ENCODE results near the gene CENPP.

CENPP gene

GRCh38 chr9:92463387-92463786 is 137.6 kb downstream of the CENPP start:
- no peak for DNase-seq (ENCODE audit: low read depth)
- H3K4me3 ChIP-seq (ENCODE audit: low read depth, low read length): no peak overlapping the region

GRCh38 chr9:92463984-92464383 is 138.2 kb downstream of the CENPP start:
- no peak overlapping the region for H3K4me3 ChIP-seq (ENCODE audit: low read depth, low read length)
- peak; percentile 74 for DNase-seq (ENCODE audit: low read depth)

- no peak for DNase-seq (ENCODE audit: low read depth)
- H3K4me3 ChIP-seq (ENCODE audit: low read depth, low read length): no peak overlapping the region
Observed at GRCh38 chr9:92467041-92467440, 141.3 kb downstream of the CENPP start.

GRCh38 chr9:92467511-92467910 is 141.8 kb downstream of the CENPP start:
- no peak for DNase-seq (ENCODE audit: low read depth)
- no peak overlapping the region for H3K4me3 ChIP-seq (ENCODE audit: low read depth, low read length)

- DNase-seq (ENCODE audit: low read depth): no peak
- no peak overlapping the region for H3K4me3 ChIP-seq (ENCODE audit: low read depth, low read length)
Observed at GRCh38 chr9:92468206-92468605, 142.5 kb downstream of the CENPP start.

- no peak for DNase-seq (ENCODE audit: low read depth)
- H3K4me3 ChIP-seq (ENCODE audit: low read depth, low read length): no peak overlapping the region
Observed at GRCh38 chr9:92474587-92474986, 148.8 kb downstream of the CENPP start.

GRCh38 chr9:92476962-92477361 is 151.2 kb downstream of the CENPP start:
- no peak for DNase-seq (ENCODE audit: low read depth)
- no peak overlapping the region for H3K4me3 ChIP-seq (ENCODE audit: low read depth, low read length)

GRCh38 chr9:92478783-92479182 is 153.0 kb downstream of the CENPP start:
- H3K4me3 ChIP-seq (ENCODE audit: low read depth, low read length): no peak overlapping the region
- DNase-seq (ENCODE audit: low read depth): no peak

- no peak for DNase-seq (ENCODE audit: low read depth)
- no peak overlapping the region for H3K4me3 ChIP-seq (ENCODE audit: low read depth, low read length)
Observed at GRCh38 chr9:92479346-92479745, 153.6 kb downstream of the CENPP start.

GRCh38 chr9:92480291-92480771 is 154.6 kb downstream of the CENPP start:
- no peak overlapping the region for H3K4me3 ChIP-seq (ENCODE audit: low read depth, low read length)
- no peak for DNase-seq (ENCODE audit: low read depth)

GRCh38 chr9:92480986-92481633 is 155.4 kb downstream of the CENPP start:
- H3K4me3 ChIP-seq (ENCODE audit: low read depth, low read length): no peak overlapping the region
- no peak for DNase-seq (ENCODE audit: low read depth)

- H3K4me3 ChIP-seq (ENCODE audit: low read depth, low read length): no peak within 1 kb of the TSS
- DNase-seq (ENCODE audit: low read depth): no peak
Observed at GRCh38 chr9:92482329-92482728, 156.6 kb downstream of the CENPP start, which contains the start of gene ASPN. TSS of gene ASPN (minus strand) at chr9:92482506.

GRCh38 chr9:92482805-92483204 is 157.1 kb downstream of the CENPP start:
- no peak overlapping the region for H3K4me3 ChIP-seq (ENCODE audit: low read depth, low read length)
- DNase-seq (ENCODE audit: low read depth): no peak

- H3K4me3 ChIP-seq (ENCODE audit: low read depth, low read length): no peak overlapping the region
- no peak for DNase-seq (ENCODE audit: low read depth)
Observed at GRCh38 chr9:92483627-92484545, 158.1 kb downstream of the CENPP start.

GRCh38 chr9:92484563-92484962 is 158.8 kb downstream of the CENPP start:
- H3K4me3 ChIP-seq (ENCODE audit: low read depth, low read length): no peak overlapping the region
- no peak for DNase-seq (ENCODE audit: low read depth)

- no peak for DNase-seq (ENCODE audit: low read depth)
- no peak overlapping the region for H3K4me3 ChIP-seq (ENCODE audit: low read depth, low read length)
Observed at GRCh38 chr9:92486371-92486770, 160.6 kb downstream of the CENPP start.

GRCh38 chr9:92488681-92489550 is 163.2 kb downstream of the CENPP start:
- no peak overlapping the region for H3K4me3 ChIP-seq (ENCODE audit: low read depth, low read length)
- no peak for DNase-seq (ENCODE audit: low read depth)

- DNase-seq (ENCODE audit: low read depth): no peak
- no peak overlapping the region for H3K4me3 ChIP-seq (ENCODE audit: low read depth, low read length)
Observed at GRCh38 chr9:92492781-92493401, 167.1 kb downstream of the CENPP start.

- DNase-seq (ENCODE audit: low read depth): no peak
- H3K4me3 ChIP-seq (ENCODE audit: low read depth, low read length): no peak overlapping the region
Observed at GRCh38 chr9:92493749-92494387, 168.1 kb downstream of the CENPP start.

All from skeletal muscle cell (primary cell).